ENCODE data around the gene JAKMIP1.

The JAKMIP1 gene

GRCh38 chr4:5982156-5982973 is 218.0 kb downstream of the JAKMIP1 start:
- no peak for DNase-seq (ENCODE audit: low read depth, low spot score)
- no peak overlapping the region for H3K27ac ChIP-seq

- DNase-seq (ENCODE audit: low read depth, low spot score), result no peak
- H3K27ac ChIP-seq, result no peak overlapping the region
Observed at GRCh38 chr4:5980436-5981155, 219.8 kb downstream of the JAKMIP1 start.

DNA sequence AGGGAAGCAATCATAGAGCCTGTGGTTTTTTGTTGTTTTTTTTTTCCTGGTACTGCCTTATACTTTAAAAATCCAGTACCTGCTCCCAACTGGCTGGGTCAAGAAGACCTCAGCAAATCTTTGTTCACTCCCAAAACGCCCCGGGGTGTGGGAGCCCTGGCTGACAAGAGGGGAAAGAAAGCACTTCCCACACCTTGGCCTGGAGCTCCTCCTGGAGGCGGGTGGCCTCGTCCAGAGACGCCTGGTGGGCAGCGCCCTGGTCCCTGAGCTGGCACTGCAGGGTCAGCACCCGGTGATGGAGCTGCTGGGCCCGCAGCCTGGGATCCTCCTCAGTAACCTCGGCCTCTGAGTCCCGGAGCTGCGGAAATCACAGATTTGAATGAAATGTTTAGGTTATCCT is 220.4 kb downstream of the JAKMIP1 start:
- no peak overlapping the region for H3K27ac ChIP-seq
- DNase-seq (ENCODE audit: low read depth, low spot score), result no peak

DNA sequence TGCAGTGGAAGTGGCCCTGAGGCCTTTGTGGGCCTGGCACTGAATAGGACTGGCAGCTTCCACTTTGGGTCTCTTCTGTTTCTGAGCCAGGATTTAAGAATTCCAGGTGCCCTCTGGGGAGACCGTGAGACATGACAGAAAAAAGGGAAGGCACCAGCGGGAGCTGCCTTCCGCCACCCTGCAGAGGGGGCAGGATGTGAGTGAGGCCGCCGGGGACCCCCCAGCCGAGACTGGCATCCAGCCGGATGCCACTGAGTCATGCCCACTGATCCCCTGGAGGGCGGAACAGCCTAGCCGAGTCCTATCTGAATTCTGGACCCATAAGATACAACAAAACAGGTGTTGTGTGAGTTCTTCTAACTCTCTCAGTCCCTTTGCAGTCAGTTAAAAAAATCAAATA is 223.4 kb downstream of the JAKMIP1 start:
- no peak for DNase-seq (ENCODE audit: low read depth, low spot score)
- no peak overlapping the region for H3K27ac ChIP-seq

DNA sequence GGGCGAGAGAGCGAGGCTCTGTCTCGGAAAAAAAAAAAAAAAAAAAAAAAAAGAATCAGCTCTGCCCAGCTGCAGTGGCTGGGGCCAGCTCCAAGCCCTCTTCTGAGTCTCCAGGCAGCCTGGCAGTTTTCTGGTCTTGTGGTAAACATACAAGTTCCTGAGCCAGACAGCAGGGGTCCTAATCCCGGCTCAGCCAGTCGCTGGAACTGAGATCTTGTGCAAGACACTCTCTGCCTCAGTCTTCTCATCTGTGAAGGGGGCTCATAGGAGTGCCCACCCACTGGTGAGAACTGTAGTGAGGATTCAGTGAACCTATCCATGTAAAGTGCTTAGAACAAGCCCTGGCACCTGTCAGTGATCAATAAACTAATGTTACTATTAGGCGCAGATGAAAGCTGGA is 223.9 kb downstream of the JAKMIP1 start:
- DNase-seq (ENCODE audit: low read depth, low spot score), result no peak
- H3K27ac ChIP-seq, result no peak overlapping the region
